Ishikawa (cell line): ENCODE data around the gene CCDC146.

Experiments used
- CEBPB ChIP-seq: IDR thresholded peaks from 2 replicates; pipeline ENCODE4 v1.6.1; 2012
- EGR1 ChIP-seq: IDR thresholded peaks from 2 replicates; pipeline ENCODE4 v1.6.1; 2012
- TF ChIP-seq, protein P1 (sequence below): IDR thresholded peaks from 2 replicates; pipeline ENCODE4 v1.6.1; 2012

- TF ChIP-seq, protein P1, sequence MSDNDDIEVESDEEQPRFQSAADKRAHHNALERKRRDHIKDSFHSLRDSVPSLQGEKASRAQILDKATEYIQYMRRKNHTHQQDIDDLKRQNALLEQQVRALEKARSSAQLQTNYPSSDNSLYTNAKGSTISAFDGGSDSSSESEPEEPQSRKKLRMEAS = no peak
- TF ChIP-seq EGR1 = no peak
- no peak for TF ChIP-seq CEBPB
Measured at GRCh38 chr7:77181734-77182133, 59.3 kb downstream of the CCDC146 start.
